SK-N-SH treated with all-trans-retinoic acid at 6 μM for 48 hours (cell line): ENCODE results near the gene CPN1.
A peak's percentile ranks its signal among the peaks of the same experiment; 100 is the strongest.

Source experiments
- ATAC-seq: fragments of 200-7000 bp; cut with Tn5 transposase; 3 replicates; pipeline ENCODE4 v1.9.1; 2020; ENCODE audit warnings: mild to moderate bottlenecking, moderate library complexity
- BACH2 ChIP-seq: fragments of 250-450 bp; sonication (Bioruptor Pico); IDR thresholded peaks from 2 replicates; pipeline ENCODE4 v1.9.0; 2021; ENCODE audit warnings: mild to moderate bottlenecking, borderline replicate concordance
- CSDC2 ChIP-seq: fragments of 250-450 bp; sonication (Bioruptor Pico); IDR thresholded peaks from 2 replicates; pipeline ENCODE4 v1.5.0; 2020; ENCODE audit warnings: mild to moderate bottlenecking, moderate library complexity
- CSRNP3 ChIP-seq: fragments of 250-450 bp; sonication (Bioruptor Pico); IDR thresholded peaks from 2 replicates; pipeline ENCODE4 v1.5.1; 2021; ENCODE audit warnings: mild to moderate bottlenecking, moderate library complexity
- GLIS3 ChIP-seq: fragments of 250-450 bp; sonication (Bioruptor Pico); IDR thresholded peaks from 2 replicates; pipeline ENCODE4 v1.5.0; 2020; ENCODE audit warnings: mild to moderate bottlenecking, moderate library complexity
- ISL1 ChIP-seq: fragments of 250-450 bp; sonication (Bioruptor Pico); IDR thresholded peaks from 2 replicates; pipeline ENCODE4 v2.1.2; 2022; ENCODE audit warnings: mild to moderate bottlenecking, moderate library complexity
- OSR1 ChIP-seq: fragments of 250-450 bp; sonication (Bioruptor Pico); IDR thresholded peaks from 2 replicates; pipeline ENCODE4 v1.8.0; 2022; ENCODE audit warnings: moderate library complexity, mild to moderate bottlenecking, inconsistent platforms
- POU6F1 ChIP-seq: fragments of 250-450 bp; sonication (Bioruptor Pico); IDR thresholded peaks from 2 replicates; pipeline ENCODE4 v1.8.0; 2021; ENCODE audit warnings: low read depth, mild to moderate bottlenecking, moderate library complexity, borderline replicate concordance
- PPARA ChIP-seq: fragments of 250-450 bp; sonication (Bioruptor Pico); IDR thresholded peaks from 2 replicates; pipeline ENCODE4 v1.5.0; 2020; ENCODE audit warnings: mild to moderate bottlenecking, borderline replicate concordance
- RARB ChIP-seq: fragments of 250-450 bp; sonication (Bioruptor Pico); IDR thresholded peaks from 2 replicates; pipeline ENCODE4 v1.8.0; 2021; ENCODE audit warnings: mild to moderate bottlenecking, moderate library complexity
- SNAI2 ChIP-seq: fragments of 250-450 bp; sonication (Bioruptor Pico); IDR thresholded peaks from 2 replicates; pipeline ENCODE4 v1.5.0; 2020; ENCODE audit warnings: mild to moderate bottlenecking, moderate library complexity
- TOX ChIP-seq: fragments of 250-450 bp; sonication (Bioruptor Pico); IDR thresholded peaks from 2 replicates; pipeline ENCODE4 v1.8.0; 2021; ENCODE audit warnings: mild to moderate bottlenecking, moderate library complexity, borderline replicate concordance
- ZFP3 ChIP-seq: fragments of 250-450 bp; sonication (Bioruptor Pico); IDR thresholded peaks from 2 replicates; pipeline ENCODE4 v1.5.0; 2020; ENCODE audit warnings: mild to moderate bottlenecking, moderate library complexity
- ZNF8 ChIP-seq: fragments of 450-650 bp; formaldehyde crosslinking; IDR thresholded peaks from 2 replicates; pipeline ENCODE4 v1.5.0; 2020; ENCODE audit warnings: mild to moderate bottlenecking, moderate library complexity

CPN1 gene

GRCh38 chr10:99995269-99995668, 86.4 kb downstream of the CPN1 start (continued):
- TF ChIP-seq POU6F1 (CRISPR knock-in tag) (no peak), PPARA (CRISPR knock-in tag) (no peak), SNAI2 (CRISPR knock-in tag) (no peak), ZNF8 (CRISPR knock-in tag) (no peak), OSR1 (CRISPR knock-in tag) (no peak), ISL1 (no peak), GLIS3 (CRISPR knock-in tag) (no peak), BACH2 (no peak)

GRCh38 chr10:99994801-99995200, 86.9 kb downstream of the CPN1 start:
- ATAC-seq = no peak
- TF ChIP-seq CSRNP3 (CRISPR knock-in tag) = no peak
- TF ChIP-seq TOX (CRISPR knock-in tag) = no peak
- peak; percentile 83 for TF ChIP-seq ZFP3
- TF ChIP-seq, all 23 proteins: peak for 1

GRCh38 chr10:99993701-99994689, 87.7 kb downstream of the CPN1 start:
- 0 out of 2 replicates have a peak, but pooled peaks have one; percentile 65 for TF ChIP-seq RARB
- no peak for TF ChIP-seq SNAI2 (CRISPR knock-in tag)
- 0 out of 2 replicates have a peak, but pooled peaks have one; percentile 34 for TF ChIP-seq ISL1
- no peak for TF ChIP-seq CSDC2 (CRISPR knock-in tag)
- peak; percentile 82 for ATAC-seq
